ENCODE results near the gene AK3. TPM values are rescaled to one million over a fixed set of nuclear protein-coding genes. Genes with fewer than 3 reads are reported as not detected.
A peak's percentile ranks its signal among the peaks of the same experiment; 100 is the strongest.

Gene AK3
- total and polyA plus RNA-seq, 9 of the 15 experiments (the other 6 are each of a cell fraction or from before 2014, with no cell fraction given): 12.2 to 78.6 (median 41.8) TPM

DNA sequence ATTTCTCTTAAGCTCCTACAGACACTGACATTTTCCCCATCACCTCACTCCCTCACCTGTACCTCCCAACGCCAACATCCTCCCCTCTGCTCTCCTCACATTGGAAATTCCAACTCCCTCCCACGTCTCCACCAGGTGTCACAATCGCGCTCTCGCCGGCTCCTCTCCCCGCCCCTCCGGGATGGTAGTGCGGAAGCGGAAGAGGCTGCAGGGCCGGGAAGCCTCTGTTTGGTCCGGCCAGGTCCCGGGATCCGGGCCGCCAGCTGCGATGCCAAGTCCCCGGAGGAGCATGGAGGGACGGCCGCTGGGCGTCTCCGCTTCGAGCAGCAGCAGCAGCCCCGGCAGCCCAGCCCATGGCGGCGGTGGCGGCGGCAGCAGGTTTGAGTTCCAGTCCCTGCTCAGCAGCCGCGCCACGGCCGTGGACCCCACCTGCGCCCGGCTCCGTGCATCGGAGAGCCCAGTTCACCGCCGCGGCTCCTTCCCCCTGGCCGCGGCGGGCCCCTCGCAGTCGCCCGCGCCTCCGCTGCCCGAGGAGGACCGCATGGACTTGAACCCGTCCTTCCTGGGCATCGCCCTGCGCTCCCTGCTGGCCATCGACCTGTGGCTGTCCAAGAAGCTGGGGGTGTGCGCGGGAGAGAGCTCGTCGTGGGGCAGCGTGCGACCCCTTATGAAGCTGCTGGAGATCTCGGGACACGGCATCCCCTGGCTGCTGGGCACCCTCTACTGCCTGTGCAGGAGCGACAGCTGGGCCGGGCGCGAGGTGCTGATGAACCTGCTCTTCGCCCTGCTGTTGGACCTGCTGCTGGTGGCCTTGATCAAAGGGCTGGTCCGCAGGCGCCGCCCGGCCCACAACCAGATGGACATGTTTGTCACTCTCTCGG lies 78.7 kb downstream of the AK3 start, which contains the start of gene PLPP6 (continued):
- TF ChIP-seq HCFC1 (IDR thresholded peaks at IDR 0.05; ENCODE audit: low read depth, low read length): peak; percentile 51
- TF ChIP-seq EGR1 (conservative IDR thresholded peaks at IDR 0.05): peak; percentile 59
- TF ChIP-seq ZNF224 (CRISPR knock-in tag; IDR thresholded peaks at IDR 0.05): 0 out of 2 replicates have a peak, but pooled peaks have one; percentile 40
- no peak for TF ChIP-seq MBD1 (CRISPR knock-in tag; IDR thresholded peaks at IDR 0.05)
- peak; percentile 86 for TF ChIP-seq E2F8 (IDR thresholded peaks at IDR 0.05; ENCODE audit: low read depth, partially characterized antibody)
- peak; percentile 62 to 75 for TF ChIP-seq NRF1 (conservative IDR thresholded peaks at IDR 0.05 in 1 of 2, IDR thresholded peaks at IDR 0.05 in 1 of 2)
- peak; percentile 62; the same call in 1 of the 2 replicates for TF ChIP-seq RB1 (IDR thresholded peaks at IDR 0.05; ENCODE audit: low read depth)
- no peak for TF ChIP-seq TCF15 (CRISPR knock-in tag; IDR thresholded peaks at IDR 0.05)
- no peak for TF ChIP-seq MYBL2 (IDR thresholded peaks at IDR 0.05; ENCODE audit: low read depth)
- no peak for TF ChIP-seq MYBL2 (CRISPR knock-in tag; IDR thresholded peaks at IDR 0.05; ENCODE audit: borderline replicate concordance)
- peak; percentile 81 for TF ChIP-seq PHF20 (IDR thresholded peaks at IDR 0.05; ENCODE audit: partially characterized antibody)
- peak; percentile 23 to 68; a peak in 1 of 4 replicates for TF ChIP-seq SIN3A (IDR thresholded peaks at IDR 0.05; ENCODE audit: borderline replicate concordance in 2 of 2, control insufficient read depth in 1 of 2, low read depth in 2 of 2, low read length in 2 of 2)
- TF ChIP-seq SLC30A9 (CRISPR knock-in tag; IDR thresholded peaks at IDR 0.05): no peak
- TF ChIP-seq, protein P1, sequence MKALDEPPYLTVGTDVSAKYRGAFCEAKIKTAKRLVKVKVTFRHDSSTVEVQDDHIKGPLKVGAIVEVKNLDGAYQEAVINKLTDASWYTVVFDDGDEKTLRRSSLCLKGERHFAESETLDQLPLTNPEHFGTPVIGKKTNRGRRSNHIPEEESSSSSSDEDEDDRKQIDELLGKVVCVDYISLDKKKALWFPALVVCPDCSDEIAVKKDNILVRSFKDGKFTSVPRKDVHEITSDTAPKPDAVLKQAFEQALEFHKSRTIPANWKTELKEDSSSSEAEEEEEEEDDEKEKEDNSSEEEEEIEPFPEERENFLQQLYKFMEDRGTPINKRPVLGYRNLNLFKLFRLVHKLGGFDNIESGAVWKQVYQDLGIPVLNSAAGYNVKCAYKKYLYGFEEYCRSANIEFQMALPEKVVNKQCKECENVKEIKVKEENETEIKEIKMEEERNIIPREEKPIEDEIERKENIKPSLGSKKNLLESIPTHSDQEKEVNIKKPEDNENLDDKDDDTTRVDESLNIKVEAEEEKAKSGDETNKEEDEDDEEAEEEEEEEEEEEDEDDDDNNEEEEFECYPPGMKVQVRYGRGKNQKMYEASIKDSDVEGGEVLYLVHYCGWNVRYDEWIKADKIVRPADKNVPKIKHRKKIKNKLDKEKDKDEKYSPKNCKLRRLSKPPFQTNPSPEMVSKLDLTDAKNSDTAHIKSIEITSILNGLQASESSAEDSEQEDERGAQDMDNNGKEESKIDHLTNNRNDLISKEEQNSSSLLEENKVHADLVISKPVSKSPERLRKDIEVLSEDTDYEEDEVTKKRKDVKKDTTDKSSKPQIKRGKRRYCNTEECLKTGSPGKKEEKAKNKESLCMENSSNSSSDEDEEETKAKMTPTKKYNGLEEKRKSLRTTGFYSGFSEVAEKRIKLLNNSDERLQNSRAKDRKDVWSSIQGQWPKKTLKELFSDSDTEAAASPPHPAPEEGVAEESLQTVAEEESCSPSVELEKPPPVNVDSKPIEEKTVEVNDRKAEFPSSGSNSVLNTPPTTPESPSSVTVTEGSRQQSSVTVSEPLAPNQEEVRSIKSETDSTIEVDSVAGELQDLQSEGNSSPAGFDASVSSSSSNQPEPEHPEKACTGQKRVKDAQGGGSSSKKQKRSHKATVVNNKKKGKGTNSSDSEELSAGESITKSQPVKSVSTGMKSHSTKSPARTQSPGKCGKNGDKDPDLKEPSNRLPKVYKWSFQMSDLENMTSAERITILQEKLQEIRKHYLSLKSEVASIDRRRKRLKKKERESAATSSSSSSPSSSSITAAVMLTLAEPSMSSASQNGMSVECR (CRISPR knock-in tag; IDR thresholded peaks at IDR 0.05): peak; percentile 49
- TF ChIP-seq TRIM24 (IDR thresholded peaks at IDR 0.05): peak in 1 of 2 experiments; percentile 56; a peak in 2 of 4 replicates
- peak; percentile 66 for TF ChIP-seq POLR2B (IDR thresholded peaks at IDR 0.05; ENCODE audit: low read depth, partially characterized antibody)
- TF ChIP-seq POLR2AphosphoS5 (IDR thresholded peaks at IDR 0.05; ENCODE audit: control insufficient read depth, insufficient read depth, low read depth, low read length): 0 out of 2 replicates have a peak, but pooled peaks have one; percentile 46

All from K562 (cell line).